Smooth muscle cell of the brain vasculature (primary cell): Measurements from ENCODE around the gene SEC61A2.
A peak's percentile ranks its signal among the peaks of the same experiment; 100 is the strongest.
"Not testable (repeated sequence)": the region's sequence is repeated elsewhere in the genome, so short reads cannot be mapped to it uniquely, and the experiment has no call there.

ENCODE experiments used
- DNase-seq: peaks from one replicate; pipeline ENCODE4 v3.0.0-alpha.2; 2012; ENCODE audit warnings: low read depth, low spot score

Gene SEC61A2

DNA sequence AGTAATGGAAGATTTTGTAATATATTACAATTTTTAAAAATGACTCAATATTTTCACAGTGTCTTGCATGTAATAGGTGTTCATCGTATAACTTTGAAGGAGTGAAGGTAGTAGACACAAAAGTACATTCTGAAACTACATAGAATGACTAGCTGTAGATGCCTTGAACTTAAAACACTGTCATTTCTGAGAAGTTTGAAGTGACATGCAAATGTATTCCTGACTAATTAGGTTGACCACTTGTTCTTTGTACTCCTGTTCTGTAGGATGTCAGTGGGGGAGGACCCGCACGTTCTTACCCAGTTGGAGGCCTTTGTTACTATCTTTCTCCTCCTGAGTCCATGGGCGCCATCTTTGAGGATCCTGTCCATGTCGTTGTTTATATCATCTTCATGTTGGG lies 31.2 kb downstream of the SEC61A2 start:
- no peak for DNase-seq

- DNase-seq = no peak
These were observed 33.5 kb downstream of the SEC61A2 start for GRCh38 chr10:12162927-12163326.

- DNase-seq = no peak
These were observed 34.6 kb downstream of the SEC61A2 start for GRCh38 chr10:12164085-12164484.

DNA sequence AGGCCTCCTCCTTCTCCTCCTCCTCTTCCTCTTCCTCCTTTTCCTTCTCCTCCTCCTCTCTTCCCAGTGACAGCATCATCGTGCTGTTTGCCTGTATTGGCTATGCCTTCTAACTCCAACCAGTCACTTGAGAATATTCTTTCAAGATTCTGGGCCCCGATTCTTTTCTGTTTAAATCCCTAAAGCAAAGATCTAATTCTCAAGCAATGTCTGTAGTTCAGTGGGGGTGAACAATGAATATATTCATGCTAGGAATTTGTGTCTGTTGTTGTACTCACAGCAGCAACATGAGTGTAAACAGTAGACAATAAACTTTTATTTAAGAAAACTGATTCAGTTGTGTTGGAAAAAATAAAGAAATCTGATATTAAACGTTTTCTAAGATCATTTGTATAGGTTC lies 35.6 kb downstream of the SEC61A2 start:
- DNase-seq = no peak

- DNase-seq = no peak
These were observed 36.7 kb downstream of the SEC61A2 start for GRCh38 chr10:12165999-12166775.

GRCh38 chr10:12171512-12171911 lies 42.0 kb downstream of the SEC61A2 start:
- DNase-seq = not testable (repeated sequence)

GRCh38 chr10:12177642-12178041 lies 48.2 kb downstream of the SEC61A2 start:
- no peak for DNase-seq

DNA sequence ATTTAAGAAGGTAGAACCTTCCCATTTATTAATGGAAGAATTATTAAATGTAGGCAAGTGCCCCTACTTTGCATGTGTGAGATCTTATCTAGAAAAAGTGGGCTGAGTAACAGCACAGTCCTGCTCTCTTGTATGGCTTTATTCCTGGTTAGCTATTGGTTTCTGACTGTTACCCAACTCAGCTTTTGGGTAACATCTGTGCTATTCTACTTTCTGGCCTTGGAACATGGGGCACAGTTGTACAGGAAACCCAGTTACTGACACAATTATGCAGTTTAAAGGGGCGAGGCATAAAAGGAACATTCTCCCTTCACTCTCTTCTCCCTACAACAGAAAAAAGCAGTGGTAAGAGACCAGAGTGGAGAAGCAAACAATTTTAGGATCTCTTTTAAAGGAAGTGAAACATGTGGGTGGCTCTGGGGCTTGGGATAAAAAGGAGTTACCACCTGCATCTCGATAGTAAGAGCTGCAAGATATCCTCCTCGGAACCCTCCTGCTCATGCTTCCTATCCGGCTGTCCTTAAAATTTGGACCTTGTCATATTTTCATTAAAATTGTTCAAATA lies 50.2 kb downstream of the SEC61A2 start:
- no peak for DNase-seq

DNA sequence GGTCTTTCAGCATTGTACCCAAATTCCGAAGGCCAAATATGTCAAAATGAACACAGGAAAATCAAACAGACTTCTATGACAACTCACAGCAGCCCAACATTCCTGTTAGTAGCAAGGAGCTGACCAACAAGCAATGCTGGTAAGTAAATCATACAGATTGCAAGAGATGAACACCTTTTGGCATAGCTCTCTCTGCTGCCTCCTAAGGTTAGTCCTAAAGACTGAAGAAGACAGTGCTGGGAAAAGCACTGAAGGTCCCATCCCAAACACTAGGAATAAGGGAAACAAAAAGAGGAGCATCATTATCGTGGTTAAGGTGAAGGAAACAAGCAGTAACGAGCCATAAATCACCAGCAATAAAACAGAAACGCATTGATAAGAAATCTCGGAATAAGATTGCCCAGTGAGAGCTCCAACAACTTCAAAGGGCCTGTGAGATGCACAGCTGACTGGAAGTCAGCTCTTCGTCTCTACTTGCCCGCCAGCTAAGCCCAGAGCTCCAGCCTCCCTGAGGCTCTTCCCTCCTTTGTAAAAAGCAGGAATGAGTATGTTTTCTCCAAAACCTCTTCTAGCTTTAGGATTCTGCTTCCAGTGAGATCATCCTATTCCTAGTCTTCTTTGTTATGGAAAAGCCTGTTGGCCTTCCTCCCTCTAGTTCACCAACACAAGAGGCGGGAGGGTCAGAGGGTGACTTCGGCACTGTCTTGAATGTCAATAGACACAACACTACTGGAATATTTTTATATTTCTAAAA lies 50.9 kb downstream of the SEC61A2 start:
- no peak for DNase-seq

DNA sequence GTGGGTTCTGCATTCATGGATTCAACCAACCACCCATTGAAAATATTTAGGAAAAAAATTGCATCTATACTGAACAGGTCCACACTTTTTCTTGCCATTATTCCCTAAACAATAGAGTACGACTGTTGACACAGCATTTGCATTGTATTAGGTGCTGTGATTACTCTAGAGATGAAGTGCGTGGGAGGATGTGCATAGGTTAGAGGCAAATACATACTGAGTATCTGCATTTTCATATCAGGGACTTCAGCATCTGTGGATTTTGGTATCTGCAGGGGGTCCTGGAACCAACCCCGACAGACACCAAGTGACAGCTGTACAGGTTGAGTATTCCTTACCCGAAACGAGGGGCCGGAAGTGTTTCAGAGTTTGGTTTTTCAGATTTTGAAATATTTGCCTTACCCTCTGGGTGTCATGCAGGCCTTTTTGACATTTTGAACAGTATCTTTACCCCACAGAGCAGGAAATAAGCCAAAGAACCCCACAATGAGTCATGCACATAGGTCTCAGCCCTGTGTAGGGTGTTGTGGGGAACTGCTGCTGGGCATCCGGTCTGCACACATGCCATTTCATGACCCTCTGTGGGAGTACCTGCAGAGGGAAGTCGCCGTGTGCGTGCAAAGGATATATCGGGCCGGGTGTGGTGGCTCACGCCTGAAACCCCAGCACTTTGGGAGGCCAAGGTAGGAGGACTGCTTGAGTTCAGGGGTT lies 51.7 kb downstream of the SEC61A2 start:
- DNase-seq = no peak

DNA sequence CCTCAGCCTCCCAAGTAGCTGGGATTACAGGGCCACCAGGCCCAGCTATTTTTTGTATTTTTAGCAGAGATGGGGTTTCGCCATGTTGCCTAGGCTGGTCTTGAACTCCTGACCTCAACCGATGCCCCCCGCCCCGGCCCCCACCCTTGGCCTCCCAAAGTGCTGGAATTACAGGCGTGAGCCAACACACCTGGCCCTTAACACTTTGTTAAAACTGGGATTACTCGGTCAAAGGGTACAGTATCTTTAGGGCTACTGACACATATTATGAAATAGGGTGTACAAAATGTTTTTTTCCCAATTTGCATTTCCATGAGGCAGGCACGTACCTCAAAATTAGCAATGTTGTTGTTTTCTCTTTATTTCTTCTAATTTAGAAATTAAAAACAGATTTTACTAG lies 54.7 kb downstream of the SEC61A2 start:
- DNase-seq = no peak

- DNase-seq = no peak
These were observed 56.8 kb downstream of the SEC61A2 start for GRCh38 chr10:12186323-12186722.

DNA sequence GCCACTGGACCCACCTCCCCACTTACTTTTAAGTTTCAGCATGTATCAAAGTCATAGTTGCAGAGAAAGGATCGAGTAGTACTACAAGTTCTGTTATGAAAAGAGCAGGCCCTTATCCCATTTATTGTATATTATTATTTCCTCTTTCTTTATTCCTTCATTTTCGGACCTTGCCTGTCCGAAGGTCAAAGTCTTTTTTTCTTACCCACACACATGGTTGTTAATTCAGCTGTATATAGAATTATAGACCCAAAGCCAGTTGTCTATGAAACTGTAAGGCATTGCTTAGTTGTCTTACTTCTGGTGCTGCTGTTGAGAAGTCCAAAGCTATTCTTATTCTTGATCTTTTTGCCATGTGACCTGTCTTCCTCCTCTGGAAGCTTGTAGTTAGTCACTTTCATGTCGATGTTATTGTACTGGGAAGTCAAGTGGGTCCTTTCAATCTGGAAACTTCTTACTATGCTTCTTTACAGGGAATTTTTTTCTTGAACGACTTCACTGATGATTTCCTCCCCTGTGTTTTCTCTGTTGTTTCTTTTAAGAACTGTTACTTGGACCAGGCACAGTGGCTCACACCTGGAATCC lies 57.9 kb downstream of the SEC61A2 start:
- no peak for DNase-seq

- DNase-seq = no peak
These were observed 59.2 kb downstream of the SEC61A2 start for GRCh38 chr10:12188656-12189055.

- DNase-seq = no peak
These were observed 59.9 kb downstream of the SEC61A2 start for GRCh38 chr10:12189426-12189825.

GRCh38 chr10:12191715-12192114 lies 62.2 kb downstream of the SEC61A2 start:
- DNase-seq = no peak

- DNase-seq = no peak
These were observed 63.7 kb downstream of the SEC61A2 start for GRCh38 chr10:12193193-12193592.

DNA sequence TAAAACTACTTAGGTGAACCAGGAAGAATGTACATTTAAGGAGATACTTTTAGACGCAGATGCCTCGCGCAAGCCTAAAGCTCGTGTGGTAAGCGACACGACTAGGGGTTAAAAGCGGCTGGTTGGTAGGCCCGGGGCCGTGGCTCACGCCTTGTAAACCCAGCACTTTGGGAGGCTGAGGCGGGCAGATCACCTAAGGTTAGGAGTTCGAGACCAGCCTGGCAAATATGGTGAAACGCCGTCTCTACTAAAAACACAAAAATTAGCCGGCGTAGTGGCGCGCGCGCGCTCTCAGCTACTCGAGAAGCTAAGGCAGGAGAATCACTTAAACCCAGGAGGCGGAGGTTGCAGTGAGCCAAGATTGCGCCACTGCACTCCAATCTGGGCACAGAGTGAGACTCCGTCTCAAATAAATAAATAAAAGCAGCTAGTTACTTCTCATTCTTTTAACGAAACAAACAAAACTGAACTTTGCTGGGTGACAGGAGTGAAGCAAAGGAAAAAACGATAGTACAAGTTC lies 65.3 kb downstream of the SEC61A2 start:
- DNase-seq = no peak

DNA sequence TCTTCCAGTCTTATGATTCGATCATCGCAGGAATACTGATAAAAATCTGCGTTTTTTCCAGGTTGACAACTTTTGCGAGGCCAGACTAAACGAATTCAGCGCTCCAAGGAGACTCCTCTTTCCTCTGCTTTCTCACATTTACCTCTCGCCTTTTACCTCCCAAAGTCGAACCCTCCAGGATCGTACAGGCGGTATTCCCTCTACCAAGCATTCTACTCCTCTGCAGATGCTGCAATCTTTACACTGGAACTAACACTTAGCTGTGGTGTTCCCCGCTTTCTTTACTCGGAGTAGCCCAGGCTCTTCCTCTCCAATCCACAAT lies 65.8 kb downstream of the SEC61A2 start:
- DNase-seq = no peak

DNA sequence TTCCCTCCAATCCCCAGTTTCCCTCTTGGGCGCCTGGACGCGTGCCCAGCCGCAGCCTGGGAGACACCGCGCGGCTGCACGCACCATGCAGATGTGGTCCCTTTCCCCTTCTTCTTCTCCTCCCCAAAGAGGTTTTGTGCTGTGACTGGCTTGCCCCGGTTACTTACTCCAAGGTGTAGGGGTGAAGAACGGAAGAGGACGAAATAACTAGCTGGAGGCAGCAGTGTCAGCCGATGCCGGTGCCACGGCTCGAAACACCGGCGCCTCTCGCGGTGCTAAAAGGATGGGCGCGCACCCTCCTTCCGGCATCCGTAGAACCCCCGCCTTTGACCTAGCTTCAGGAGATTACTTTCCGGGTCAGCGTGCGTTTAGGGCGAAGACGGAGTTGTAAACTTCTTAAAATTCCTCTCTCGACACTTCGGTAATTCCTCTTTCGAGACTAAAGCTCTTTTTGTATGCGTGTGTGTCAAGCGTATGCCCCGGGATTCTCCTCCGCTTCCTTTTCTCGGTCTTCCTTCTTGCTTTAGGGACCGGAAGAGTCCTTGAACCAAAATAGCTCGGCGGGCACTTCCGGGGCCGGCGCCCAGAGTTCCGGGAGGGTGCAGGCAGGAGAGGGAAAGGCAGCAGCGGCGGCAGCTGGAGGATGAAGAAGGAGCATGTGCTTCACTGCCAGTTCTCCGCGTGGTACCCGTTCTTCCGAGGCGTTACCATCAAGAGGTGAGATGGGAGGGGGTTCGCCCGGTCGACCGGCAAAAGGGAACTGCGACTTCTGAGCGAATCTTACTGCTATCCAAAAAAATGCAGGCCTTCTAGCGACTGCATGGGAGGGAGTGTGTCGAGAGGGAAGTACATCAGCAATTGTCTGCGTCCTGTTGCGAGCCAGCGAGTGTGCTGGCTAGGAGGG lies 66.4 kb downstream of the SEC61A2 start, which contains the start of the genes CDC123 and NUDT5:
TSS of gene CDC123 (plus strand) at position 586 of the 904 bp plus-strand sequence. CDS start at position 644, 58 bp downstream.
TSS of gene NUDT5 (minus strand) at position 289 of the 904 bp plus-strand sequence. CDS start 9,600 bp downstream, outside the sequence.
- DNase-seq = peak; percentile 77
